ENCODE data around the gene SGTA. TPM values are rescaled to one million over a fixed set of nuclear protein-coding genes. Genes with fewer than 3 reads are reported as not detected.

SGTA gene
- total and polyA plus RNA-seq, 9 of the 15 experiments (the other 6 are each of a cell fraction or from before 2014, with no cell fraction given): 1.4 to 110 (median 49.9) TPM

GRCh38 chr19:2780284-2780683, 2.8 kb downstream of the SGTA start:
- TF ChIP-seq DPF2 (IDR thresholded peaks at IDR 0.05): no peak
- no peak for TF ChIP-seq USF2 (CRISPR knock-in tag; IDR thresholded peaks at IDR 0.05)
- no peak for TF ChIP-seq ZNF707 (CRISPR knock-in tag; conservative IDR thresholded peaks at IDR 0.05)
- no peak for TF ChIP-seq CC2D1A (IDR thresholded peaks at IDR 0.05)
- TF ChIP-seq SIX5 (IDR thresholded peaks at IDR 0.05; ENCODE audit: borderline replicate concordance in 1 of 2, insufficient read depth in 1 of 2, low read depth in 1 of 2, low read length in 2 of 2): no peak
- no peak for TF ChIP-seq JUN (IDR thresholded peaks at IDR 0.05; ENCODE audit: borderline replicate concordance, low read depth, low read length)
- no peak for TF ChIP-seq JUN (CRISPR knock-in tag; IDR thresholded peaks at IDR 0.05; ENCODE audit: borderline replicate concordance)
- no peak for TF ChIP-seq U2AF2 (optimal IDR thresholded peaks at IDR 0.05; ENCODE audit: low read depth, low read length)
- TF ChIP-seq TCFL5 (CRISPR knock-in tag; conservative IDR thresholded peaks at IDR 0.05): no peak
- TF ChIP-seq PURB (CRISPR knock-in tag; IDR thresholded peaks at IDR 0.05; ENCODE audit: low read depth): no peak
- no peak for TF ChIP-seq RUNX1 (IDR thresholded peaks at IDR 0.05; ENCODE audit: low read depth)
- no peak for TF ChIP-seq ZBTB49 (CRISPR knock-in tag; IDR thresholded peaks at IDR 0.05; ENCODE audit: borderline replicate concordance)
- no peak for TF ChIP-seq KLF10 (CRISPR knock-in tag; IDR thresholded peaks at IDR 0.05)
- no peak for TF ChIP-seq XRCC4 (IDR thresholded peaks at IDR 0.05; ENCODE audit: extremely low read depth, insufficient read depth, insufficient read length)
- no peak for TF ChIP-seq GATAD2A (IDR thresholded peaks at IDR 0.05)
- Histone ChIP-seq H3K79me2 (ENCODE audit: control insufficient read depth, insufficient read depth, low read length) (peaks cover 79% of the 10 kb centered on the region), H4K20me1 (replicated peaks; ENCODE audit: control insufficient read depth, insufficient read depth, low read length) (peaks cover 26% of the 10 kb centered on the region), H3K9me1 (ENCODE audit: control insufficient read depth, insufficient read depth, low read length) (no peaks in the 10 kb centered on the region), H3K4me1 (replicated peaks in 1 of 2; ENCODE audit: control insufficient read depth in 2 of 2, insufficient read depth in 2 of 2, low read length in 2 of 2) (peaks cover 14 to 36% of the 10 kb centered on the region in 2 experiments), H3K4me2 (ENCODE audit: insufficient read depth, low read length) (no peak overlapping the region), H3K9me3 (replicated peaks; ENCODE audit: control insufficient read depth, insufficient read depth, low read depth, low read length) (no peaks in the 10 kb centered on the region), H3K27ac (ENCODE audit: extremely low read depth, low read depth, low read length) (no peak overlapping the region), H3K27me3 (ENCODE audit: control insufficient read depth in 2 of 2, insufficient read depth in 2 of 2, low read length in 2 of 2) (no peaks in the 10 kb centered on the region), H3K9ac (ENCODE audit: insufficient read depth in 1 of 2, low read depth in 2 of 2, low read length in 2 of 2) (peak overlapping the region in 1 of 2 experiments; percentile 59; a peak in 1 of 4 replicates), H3K4me3 (no peak overlapping the region), H3K36me3 (ENCODE audit: control insufficient read depth, insufficient read depth, low read length) (peaks cover 62% of the 10 kb centered on the region; the same call in 2 of the 3 replicates), H2AFZ (ENCODE audit: low read depth, low read length) (no peak overlapping the region)
- DNase-seq (ENCODE audit: extremely low read depth in 1 of 4, low spot score in 3 of 4) (no peak), FAIRE-seq (no peak), ATAC-seq (no peak)
- ChIA-PET POLR2A (interaction anchor here (0.5 to 2.1 kb wide), 3 partner anchors 9 to 1171 kb away, joined by 3 to 12 read pairs (median 5); no protein-coding TSS in a partner anchor), CTCF (ENCODE audit: low intra/inter-chr PET ratio) (no interaction called here)
- 93% methylated on average over 7 of the region's 7 CpGs for WGBS (ENCODE audit: insufficient coverage, low coverage, missing lambda C conversion rate)
- no TSS peak for BruUV-seq (replicated peaks)
- in situ Hi-C loops (cut with MboI): no loop called here
- intact Hi-C loops (cut with micrococcal nuclease): no loop called here

All from K562 (cell line).